A549 (cell line): ENCODE data around the gene GPR171. TPM values are rescaled to one million over a fixed set of nuclear protein-coding genes. Genes with fewer than 3 reads are reported as not detected.

Experiments used
- ATAC-seq, 2 experiments: fragments of 200-7000 bp in 1 of 2; fragments of >200 bp in 1 of 2; cut with Nextera tagmentation in 1 of 2; cut with Tn5 transposase in 1 of 2; 3 replicates each; pipeline versions ENCODE4 v1.8.0 to v1.9.1; 2018 to 2020; ENCODE audit warnings: mild to moderate bottlenecking in 1 of 2, moderate library complexity in 1 of 2
- CTCF ChIA-PET: fragments of 300-600 bp; sonication (Branson Sonifier 250); formaldehyde crosslinking; extraction: SDS; loops from one replicate; lab custom pipeline; 2021; ENCODE audit warnings: antibody characterized with exemption, inconsistent platforms; lab: Yijun Ruan, JAX
- POLR2A ChIA-PET: fragments of 350-600 bp; formaldehyde crosslinking; extraction: SDS; loops from one replicate; lab custom pipeline; 2021; ENCODE audit warnings: antibody characterized with exemption, inconsistent platforms; lab: Yijun Ruan, JAX
- DNase-seq, 2 experiments: peaks; one replicate each; pipeline versions ENCODE4 v3.0.0 to v3.0.0-alpha.2; 2011 to 2016; ENCODE audit warnings: low read depth in 1 of 2, low spot score in 1 of 2
- FAIRE-seq: peaks from 2 replicates; lab custom pipeline; 2011; peaks lifted over from hg19 to GRCh38; lab: Jason Lieb, UNC
- H3K27ac ChIP-seq, 2 experiments: fragments of >200 bp; sonication (Bioruptor Twin); formaldehyde crosslinking; 3 replicates each; pipeline ENCODE4 v1.5.1; 2016 to 2017
- H3K4me1 ChIP-seq: fragments of >200 bp; sonication (Bioruptor Twin); formaldehyde crosslinking; 3 replicates; pipeline ENCODE4 v1.6.1; 2016
- H3K4me2 ChIP-seq: fragments of >200 bp; sonication (Bioruptor Twin); formaldehyde crosslinking; 3 replicates; pipeline ENCODE4 v1.6.1; 2016
- H3K4me3 ChIP-seq: fragments of >200 bp; sonication (Bioruptor Twin); formaldehyde crosslinking; 3 replicates; pipeline ENCODE4 v1.5.1; 2016
- H3K9me3 ChIP-seq: fragments of >200 bp; sonication (Bioruptor Twin); formaldehyde crosslinking; 3 replicates; pipeline ENCODE4 v1.6.1; 2016
- BCL3 ChIP-seq: fragments of >200 bp; sonication (Bioruptor Twin); formaldehyde crosslinking; IDR thresholded peaks from 3 replicates; pipeline ENCODE4 v1.6.1; 2016
- BHLHE40 ChIP-seq: IDR thresholded peaks from 2 replicates; pipeline ENCODE4 v1.6.1; 2012; ENCODE audit warnings: low read depth, low read length, inconsistent platforms
- CBX2 ChIP-seq: fragments of 200-600 bp; sonication (generic); IDR thresholded peaks from 2 replicates; pipeline ENCODE4 v1.6.1; 2016; ENCODE audit warnings: low read depth, mild to moderate bottlenecking, borderline replicate concordance
- CEBPB ChIP-seq, 2 experiments: fragments of >200 bp in 1 of 2; sonication (Bioruptor Twin) in 1 of 2; formaldehyde crosslinking in 1 of 2; IDR thresholded peaks; 2 replicates each; pipeline ENCODE4 v1.6.1; 2012 to 2016
- CHD2 ChIP-seq: fragments of 150-350 bp; IDR thresholded peaks from 2 replicates; pipeline ENCODE4 v1.6.1; 2014; ENCODE audit warnings: low read length; ENCODE audit not compliant: partially characterized antibody
- CHD4 ChIP-seq: fragments of 200-600 bp; sonication (generic); IDR thresholded peaks from 2 replicates; pipeline ENCODE4 v1.6.1; 2016; ENCODE audit warnings: antibody characterized with exemption, mild to moderate bottlenecking, borderline replicate concordance
- CTCF ChIP-seq: fragments of >200 bp; sonication (Bioruptor Twin); formaldehyde crosslinking; IDR thresholded peaks from 3 replicates; pipeline ENCODE4 v1.5.1; 2016
- E2F6 ChIP-seq: IDR thresholded peaks from 2 replicates; pipeline ENCODE4 v1.6.1; 2012; ENCODE audit warnings: low read depth, borderline replicate concordance
- EHF ChIP-seq: fragments of 250-450 bp; sonication (Bioruptor Pico); IDR thresholded peaks from 2 replicates; pipeline ENCODE4 v1.5.0; 2020; ENCODE audit warnings: mild to moderate bottlenecking
- FOSL2 ChIP-seq, 2 experiments: fragments of 450-650 bp in 1 of 2; fragments of >200 bp in 1 of 2; sonication (Bioruptor Twin) in 1 of 2; formaldehyde crosslinking; IDR thresholded peaks; 2 replicates each; pipeline versions ENCODE4 v1.5.0 to v1.6.1; 2016 to 2020; ENCODE audit warnings: mild to moderate bottlenecking in 1 of 2, moderate library complexity in 1 of 2
- GATA3 ChIP-seq: IDR thresholded peaks from 2 replicates; pipeline ENCODE4 v1.6.1; 2012; ENCODE audit warnings: borderline replicate concordance
- HDAC2 ChIP-seq: fragments of 200-600 bp; sonication (generic); IDR thresholded peaks from 2 replicates; pipeline ENCODE4 v1.6.1; 2016
- HMGXB4 ChIP-seq: fragments of 250-450 bp; sonication (Bioruptor Pico); IDR thresholded peaks from 2 replicates; pipeline ENCODE4 v1.5.0; 2021; ENCODE audit warnings: mild to moderate bottlenecking, moderate library complexity, borderline replicate concordance
- HOXB13 ChIP-seq: fragments of 250-450 bp; sonication (Bioruptor Pico); IDR thresholded peaks from 2 replicates; pipeline ENCODE4 v1.5.0; 2020; ENCODE audit warnings: low read depth, mild to moderate bottlenecking, moderate library complexity
- JUN ChIP-seq, 2 experiments: fragments of >200 bp; sonication (Bioruptor Twin); formaldehyde crosslinking; IDR thresholded peaks; 2 replicates in 1 of 2; 3 replicates in 1 of 2; pipeline ENCODE4 v1.6.1; 2016 to 2017
- KDM1A ChIP-seq: fragments of 200-600 bp; sonication (generic); IDR thresholded peaks from 2 replicates; pipeline ENCODE4 v1.6.1; 2016; ENCODE audit warnings: low read depth, mild to moderate bottlenecking
- KDM5A ChIP-seq: fragments of 200-600 bp; sonication (generic); IDR thresholded peaks from 2 replicates; pipeline ENCODE4 v1.6.1; 2016; ENCODE audit warnings: antibody characterized with exemption, mild to moderate bottlenecking
- MAZ ChIP-seq: fragments of 150-350 bp; IDR thresholded peaks from 2 replicates; pipeline ENCODE4 v1.6.1; 2014; ENCODE audit warnings: antibody characterized with exemption, low read depth, low read length, borderline replicate concordance
- NPAS2 ChIP-seq: fragments of 250-450 bp; sonication (Bioruptor Pico); IDR thresholded peaks from 2 replicates; pipeline ENCODE4 v1.8.0; 2022; ENCODE audit warnings: mild to moderate bottlenecking, moderate library complexity, borderline replicate concordance
- NR3C1 ChIP-seq: fragments of >200 bp; sonication (Bioruptor Twin); formaldehyde crosslinking; IDR thresholded peaks from 3 replicates; pipeline ENCODE4 v1.6.1; 2017
- POLR2AphosphoS2 ChIP-seq: conservative IDR thresholded peaks from 2 replicates; pipeline ENCODE4 v1.6.1; 2012; ENCODE audit warnings: low read length, improper control_type of control experiment, inconsistent platforms
- RAD21 ChIP-seq, 2 experiments: fragments of >200 bp in 1 of 2; sonication (Bioruptor Twin) in 1 of 2; formaldehyde crosslinking in 1 of 2; IDR thresholded peaks in 1 of 2; conservative IDR thresholded peaks in 1 of 2; 2 replicates in 1 of 2; 3 replicates in 1 of 2; pipeline ENCODE4 v1.6.1; 2012 to 2018; ENCODE audit warnings: inconsistent platforms in 1 of 2
- RARB ChIP-seq: fragments of 250-450 bp; sonication (Bioruptor Pico); IDR thresholded peaks from 2 replicates; pipeline ENCODE4 v1.8.0; 2021; ENCODE audit warnings: mild to moderate bottlenecking, moderate library complexity
- REST ChIP-seq: fragments of 200-600 bp; sonication (generic); IDR thresholded peaks from 2 replicates; pipeline ENCODE4 v1.6.1; 2016; ENCODE audit warnings: antibody characterized with exemption, mild to moderate bottlenecking, moderate library complexity
- RFX5 ChIP-seq: fragments of 450-650 bp; IDR thresholded peaks from 2 replicates; pipeline ENCODE4 v1.7.1; 2014; ENCODE audit warnings: antibody characterized with exemption, mild to moderate bottlenecking, moderate library complexity
- SMC3 ChIP-seq: fragments of >200 bp; sonication (Bioruptor Twin); formaldehyde crosslinking; IDR thresholded peaks from 3 replicates; pipeline ENCODE4 v1.6.1; 2018; ENCODE audit warnings: inconsistent platforms
- TFCP2L1 ChIP-seq: fragments of 250-450 bp; sonication (Bioruptor Pico); IDR thresholded peaks from 2 replicates; pipeline ENCODE4 v1.5.0; 2021; ENCODE audit warnings: mild to moderate bottlenecking
- USF2 ChIP-seq: fragments of 450-650 bp; IDR thresholded peaks from 2 replicates; pipeline ENCODE4 v1.6.1; 2014; ENCODE audit warnings: antibody characterized with exemption
- ZNF302 ChIP-seq: fragments of 250-450 bp; sonication (Bioruptor Pico); IDR thresholded peaks from 2 replicates; pipeline ENCODE4 v1.9.0; 2021; ENCODE audit warnings: inconsistent platforms, mild to moderate bottlenecking, moderate library complexity
- WGBS: methylation state at CpG from one replicate; pipeline ENCODE4 v1.1.6; 2017; ENCODE audit errors: missing lambda C conversion rate; 5-methylcytosine and 5-hydroxymethylcytosine counted together
- polyA plus RNA-seq, 4 experiments: library from polyadenylated mRNA; depleted of rRNA in 3 of 4; stranded (reverse); fragments of >200 nt; fragmentation: RNase III in 1 of 4; extraction: RNeasy Plus Mini Kit Qiagen cat#74134 plus additional on column Dnase treatment in 1 of 4; gene quantifications; 2 replicates in 3 of 4; 3 replicates in 1 of 4; pipeline ENCODE4 v1.2.3, GENCODE V29; 2011 to 2017

GPR171 gene
- polyA plus RNA-seq, 2 of the 4 experiments (the other 2 are of a cell fraction): not detected

GRCh38 chr3:151227807-151228665, 25.0 kb upstream of the GPR171 start:
- H3K4me2 ChIP-seq: peak overlapping the region; percentile 50
- 8% methylated on average over 9 of the region's 9 CpGs for WGBS
- H3K9me3 ChIP-seq: no peaks in the 10 kb centered on the region
- H3K4me3 ChIP-seq: no peak overlapping the region
- POLR2A ChIA-PET: no interaction called here
- H3K4me1 ChIP-seq: peaks cover 37% of the 10 kb centered on the region
- ATAC-seq (peak; percentile 88 to 92), FAIRE-seq (peak; percentile 46), DNase-seq (peak; percentile 71)
- peak overlapping the region; percentile 52 to 66 for H3K27ac ChIP-seq
- CTCF ChIA-PET: interaction anchor here (0.6 to 9.7 kb wide), 47 partner anchors 8 to 1571 kb away, joined by 3 to 136 read pairs (median 6); partner anchors contain the start of genes GPR171 and P2RY14
- TF ChIP-seq HMGXB4 (CRISPR knock-in tag) (no peak), HDAC2 (no peak), HOXB13 (CRISPR knock-in tag) (no peak), CHD2 (no peak), CBX2 (no peak), POLR2AphosphoS2 (no peak), GATA3 (no peak; the same call in 1 of the 2 replicates), RARB (no peak), BHLHE40 (no peak), TFCP2L1 (CRISPR knock-in tag) (no peak), USF2 (no peak), SMC3 (peak; percentile 88), JUN (IDR thresholded peaks at IDR 0.05) (no peak), CTCF (peak; percentile 96), ZNF302 (CRISPR knock-in tag) (no peak), NR3C1 (no peak), KDM5A (peak; percentile 33; the same call in 1 of the 2 replicates), E2F6 (no peak), RFX5 (no peak), FOSL2 (IDR thresholded peaks at IDR 0.05) (0 out of 2 replicates have a peak, but pooled peaks have one; percentile 24), FOSL2 (CRISPR knock-in tag; IDR thresholded peaks at IDR 0.05) (peak; percentile 43; the same call in 1 of the 2 replicates), MAZ (no peak), EHF (no peak), REST (no peak), NPAS2 (CRISPR knock-in tag) (no peak), CEBPB (IDR thresholded peaks at IDR 0.05) (no peak), BCL3 (no peak), CHD4 (no peak), RAD21 (conservative IDR thresholded peaks at IDR 0.05 in 1 of 2, IDR thresholded peaks at IDR 0.05 in 1 of 2) (peak; percentile 94 to 95), KDM1A (no peak)
